ACC112 (cell line): Measurements from ENCODE around the gene CSNK1G1.

Source experiments
- H2AFZ ChIP-seq: fragments of 200-600 bp; sonication (generic); one replicate; pipeline ENCODE4 v1.6.0; 2017; ENCODE audit warnings: antibody characterized with exemption, low read length; ENCODE audit not compliant: unreplicated experiment
- H3K27ac ChIP-seq: fragments of 200-600 bp; sonication (generic); 2 replicates; pipeline ENCODE4 v1.5.1; 2014; ENCODE audit warnings: low read depth, mild to moderate bottlenecking, antibody characterized with exemption, low read length, moderate library complexity
- H3K27me3 ChIP-seq: fragments of 200-600 bp; sonication (generic); 2 replicates; pipeline ENCODE4 v1.6.1; 2014; ENCODE audit warnings: mild to moderate bottlenecking, antibody characterized with exemption, low read length, moderate library complexity, mixed read lengths; ENCODE audit not compliant: insufficient read depth
- H3K36me3 ChIP-seq: fragments of 200-600 bp; sonication (generic); 2 replicates; pipeline ENCODE4 v1.6.1; 2016; ENCODE audit warnings: mild to moderate bottlenecking, antibody characterized with exemption, low read length, moderate library complexity, mixed read lengths; ENCODE audit not compliant: insufficient read depth
- H3K4me1 ChIP-seq: fragments of 200-600 bp; sonication (generic); one replicate; pipeline ENCODE4 v1.6.1; 2016; ENCODE audit warnings: low read length, mixed read lengths; ENCODE audit not compliant: insufficient read depth, unreplicated experiment, control insufficient read depth
- H3K4me3 ChIP-seq: fragments of 200-600 bp; sonication (generic); 2 replicates; pipeline ENCODE4 v1.5.1; 2014; ENCODE audit warnings: mild to moderate bottlenecking, low read depth, low read length
- H3K79me2 ChIP-seq: fragments of 200-600 bp; sonication (generic); one replicate; pipeline ENCODE4 v1.6.0; 2016; ENCODE audit warnings: low read length; ENCODE audit not compliant: control insufficient read depth, unreplicated experiment, insufficient read depth

The CSNK1G1 gene

GRCh38 chr15:64247535-64247905 lies 108.5 kb downstream of the CSNK1G1 start:
- Histone ChIP-seq H3K27ac (peak overlapping the region; percentile 90), H3K36me3 (no peaks in the 10 kb centered on the region; the same call in 1 of the 2 replicates), H3K4me1 (peaks cover 45% of the 10 kb centered on the region), H3K79me2 (peaks cover 25% of the 10 kb centered on the region), H3K27me3 (no peaks in the 10 kb centered on the region), H2AFZ (no peak overlapping the region), H3K4me3 (no peak overlapping the region)

- no peaks in the 10 kb centered on the region for H3K27me3 ChIP-seq
- H2AFZ ChIP-seq = no peak overlapping the region
- H3K36me3 ChIP-seq = no peaks in the 10 kb centered on the region; the same call in 1 of the 2 replicates
- peaks cover 42% of the 10 kb centered on the region for H3K4me1 ChIP-seq
- H3K4me3 ChIP-seq = peak overlapping the region; percentile 50
- peaks cover 32% of the 10 kb centered on the region for H3K79me2 ChIP-seq
- peak overlapping the region; percentile 90 for H3K27ac ChIP-seq
Measured at GRCh38 chr15:64246364-64247189, 109.4 kb downstream of the CSNK1G1 start.

GRCh38 chr15:64245405-64245804 lies 110.6 kb downstream of the CSNK1G1 start:
- H3K4me3 ChIP-seq = no peak overlapping the region
- H3K36me3 ChIP-seq = no peaks in the 10 kb centered on the region; the same call in 1 of the 2 replicates
- H3K27ac ChIP-seq = no peak overlapping the region
- no peaks in the 10 kb centered on the region for H3K27me3 ChIP-seq
- no peak overlapping the region for H2AFZ ChIP-seq
- peaks cover 35% of the 10 kb centered on the region for H3K79me2 ChIP-seq
- peaks cover 30% of the 10 kb centered on the region for H3K4me1 ChIP-seq

DNA sequence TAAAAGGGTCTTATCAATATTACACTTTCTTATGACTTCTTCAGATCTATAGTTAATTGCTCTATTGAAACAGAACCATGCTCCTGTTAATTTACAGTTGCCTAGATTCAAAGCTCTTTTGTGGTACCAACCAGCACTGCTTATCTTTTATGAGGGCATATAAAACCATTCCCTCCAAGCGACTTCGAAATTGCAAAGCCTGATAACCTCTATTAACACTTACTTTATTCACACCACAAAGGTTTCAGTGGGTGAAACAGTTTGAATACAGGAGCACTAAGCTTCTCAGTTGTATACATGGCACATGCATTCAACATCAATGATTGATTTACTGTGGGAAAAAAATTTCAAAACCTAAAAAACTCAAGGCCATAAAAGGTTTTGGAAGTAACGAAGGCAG lies 118.3 kb downstream of the CSNK1G1 start:
- peaks cover 6% of the 10 kb centered on the region for H3K4me1 ChIP-seq
- H2AFZ ChIP-seq = no peak overlapping the region
- H3K36me3 ChIP-seq = no peaks in the 10 kb centered on the region; the same call in 1 of the 2 replicates
- H3K27me3 ChIP-seq = no peaks in the 10 kb centered on the region
- peaks cover 35% of the 10 kb centered on the region for H3K79me2 ChIP-seq
- H3K27ac ChIP-seq = no peak overlapping the region
- no peak overlapping the region for H3K4me3 ChIP-seq

GRCh38 chr15:64236156-64236894 lies 119.6 kb downstream of the CSNK1G1 start:
- H2AFZ ChIP-seq = no peak overlapping the region
- no peaks in the 10 kb centered on the region for H3K27me3 ChIP-seq
- no peak overlapping the region for H3K27ac ChIP-seq
- peaks cover 15% of the 10 kb centered on the region for H3K4me1 ChIP-seq
- H3K4me3 ChIP-seq = no peak overlapping the region
- H3K79me2 ChIP-seq = peaks cover 29% of the 10 kb centered on the region
- no peaks in the 10 kb centered on the region for H3K36me3 ChIP-seq

- Histone ChIP-seq H3K4me3 (no peak overlapping the region), H3K27ac (no peak overlapping the region), H3K36me3 (no peaks in the 10 kb centered on the region), H3K27me3 (no peaks in the 10 kb centered on the region), H3K79me2 (peaks cover 24% of the 10 kb centered on the region), H2AFZ (no peak overlapping the region), H3K4me1 (peaks cover 15% of the 10 kb centered on the region)
Measured at GRCh38 chr15:64235552-64235951, 120.4 kb downstream of the CSNK1G1 start.

DNA sequence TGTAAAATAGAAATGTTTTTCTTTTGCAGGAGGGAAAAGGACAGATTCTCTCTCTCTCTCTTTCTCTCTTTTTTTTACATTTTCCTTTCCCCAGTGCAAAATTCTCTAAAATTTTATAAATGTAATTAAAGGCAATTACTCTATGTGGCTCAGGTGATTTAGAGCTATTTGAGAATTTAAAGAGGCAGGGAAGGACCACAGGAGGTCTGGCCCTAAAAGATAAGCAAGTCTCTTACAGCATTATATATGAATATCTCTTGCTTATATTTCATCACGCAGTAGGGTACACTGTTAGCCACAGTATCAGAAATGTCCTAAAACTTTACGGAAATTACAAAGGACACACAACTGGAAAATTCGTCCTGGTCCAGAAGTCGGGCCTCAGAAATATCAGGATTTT lies 122.7 kb downstream of the CSNK1G1 start:
- H3K36me3 ChIP-seq = no peaks in the 10 kb centered on the region
- peaks cover 21% of the 10 kb centered on the region for H3K4me1 ChIP-seq
- H2AFZ ChIP-seq = no peak overlapping the region
- no peaks in the 10 kb centered on the region for H3K27me3 ChIP-seq
- H3K79me2 ChIP-seq = peaks cover 25% of the 10 kb centered on the region
- no peak overlapping the region for H3K27ac ChIP-seq
- no peak overlapping the region for H3K4me3 ChIP-seq

DNA sequence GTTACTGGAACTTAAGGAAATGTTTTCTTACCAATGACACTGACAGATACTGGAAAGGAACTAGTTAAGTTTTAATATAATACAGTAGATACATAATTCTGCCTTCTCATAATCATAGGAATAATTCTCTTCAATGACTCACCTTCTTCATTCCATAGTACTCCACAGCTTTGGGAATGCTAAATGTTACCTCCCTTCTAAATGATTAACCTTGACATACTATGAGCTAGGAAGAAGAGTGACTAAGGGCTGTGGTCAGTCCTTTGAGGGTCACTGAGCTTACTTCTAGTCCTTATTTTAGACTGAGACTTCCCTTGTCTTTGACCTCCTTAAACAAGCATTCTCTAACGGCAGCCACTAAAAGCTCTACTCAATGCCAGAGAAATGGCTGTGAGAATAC lies 123.6 kb downstream of the CSNK1G1 start:
- Histone ChIP-seq H3K4me3 (peak overlapping the region; percentile 19; the same call in 1 of the 2 replicates), H2AFZ (no peak overlapping the region), H3K36me3 (no peaks in the 10 kb centered on the region), H3K27ac (peak overlapping the region; percentile 20), H3K79me2 (peaks cover 22% of the 10 kb centered on the region), H3K27me3 (no peaks in the 10 kb centered on the region), H3K4me1 (peaks cover 21% of the 10 kb centered on the region)

DNA sequence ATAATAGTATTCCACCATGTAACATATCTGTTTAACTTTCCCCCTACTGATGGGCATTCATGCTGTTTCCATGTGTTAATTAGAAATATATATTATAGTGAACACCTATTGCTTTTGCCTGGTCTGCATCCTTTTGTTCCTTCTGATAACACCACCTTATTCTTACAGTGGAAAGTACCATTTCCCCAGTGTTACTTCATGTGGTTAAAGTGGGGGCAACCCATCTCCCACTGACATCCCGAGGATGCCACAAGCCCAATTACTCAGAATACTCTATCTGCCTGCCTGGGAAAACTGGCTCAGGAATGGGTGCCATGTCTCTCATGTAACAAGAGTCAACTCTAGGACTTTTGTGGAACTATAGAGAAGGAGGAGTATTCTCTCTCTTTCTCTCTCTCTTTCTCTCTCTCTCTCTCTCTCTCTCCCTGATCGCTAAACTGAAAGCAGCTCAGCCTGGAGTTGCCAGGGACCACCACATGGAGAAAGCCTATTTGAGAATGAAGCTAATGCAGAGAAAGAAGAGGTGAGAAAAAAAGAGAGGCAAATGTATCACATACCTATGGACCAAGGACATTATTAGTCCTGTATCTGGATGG lies 126.7 kb downstream of the CSNK1G1 start:
- no peaks in the 10 kb centered on the region for H3K27me3 ChIP-seq
- peaks cover 13% of the 10 kb centered on the region for H3K79me2 ChIP-seq
- no peak overlapping the region for H3K4me3 ChIP-seq
- no peak overlapping the region for H2AFZ ChIP-seq
- H3K4me1 ChIP-seq = peaks cover 32% of the 10 kb centered on the region
- H3K27ac ChIP-seq = no peak overlapping the region
- H3K36me3 ChIP-seq = peaks cover 6% of the 10 kb centered on the region

DNA sequence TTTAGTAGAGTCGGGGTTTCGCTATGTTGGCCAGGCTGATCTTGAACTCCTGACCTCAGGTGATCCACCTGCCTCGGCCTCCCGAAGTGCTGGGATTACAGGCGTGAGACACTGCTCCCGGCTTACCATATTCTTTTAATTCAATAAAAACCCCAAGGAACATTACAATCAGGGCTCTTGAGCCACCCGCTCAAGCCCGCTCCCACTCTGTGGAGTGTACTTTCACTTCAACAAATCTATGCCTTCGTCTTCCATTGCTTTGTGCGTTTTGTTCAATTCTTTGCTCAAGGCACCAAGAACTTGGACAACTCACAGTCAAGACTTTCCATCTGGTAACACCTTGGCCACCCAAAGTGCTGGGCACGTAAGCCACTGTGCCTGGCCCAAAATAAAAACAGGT lies 130.2 kb downstream of the CSNK1G1 start:
- H3K27me3 ChIP-seq = no peaks in the 10 kb centered on the region
- H3K4me1 ChIP-seq = peaks cover 17% of the 10 kb centered on the region
- peaks cover 6% of the 10 kb centered on the region for H3K79me2 ChIP-seq
- no peak overlapping the region for H3K4me3 ChIP-seq
- H2AFZ ChIP-seq = no peak overlapping the region
- peaks cover 6% of the 10 kb centered on the region for H3K36me3 ChIP-seq
- H3K27ac ChIP-seq = no peak overlapping the region
